MM.1S (cell line): Measurements from ENCODE around the gene GLB1L2.

Source experiments
- EZH2 ChIP-seq: fragments of 300-600 bp; sonication (generic); optimal IDR thresholded peaks from 2 replicates; pipeline ENCODE3; 2017; ENCODE audit warnings: low read depth, mild to moderate bottlenecking, antibody characterized with exemption, low read length, mixed read lengths
- EZH2phosphoT487 ChIP-seq: fragments of 300-600 bp; sonication (generic); IDR thresholded peaks from 2 replicates; pipeline ENCODE4 v1.6.1; 2018; ENCODE audit warnings: antibody characterized with exemption, low read length
- TF ChIP-seq, protein P1 (sequence below): fragments of 300-600 bp; sonication (generic); IDR thresholded peaks from 2 replicates; pipeline ENCODE4 v1.5.1; 2016; ENCODE audit warnings: antibody characterized with exemption, low read length, mixed read lengths

DNA sequence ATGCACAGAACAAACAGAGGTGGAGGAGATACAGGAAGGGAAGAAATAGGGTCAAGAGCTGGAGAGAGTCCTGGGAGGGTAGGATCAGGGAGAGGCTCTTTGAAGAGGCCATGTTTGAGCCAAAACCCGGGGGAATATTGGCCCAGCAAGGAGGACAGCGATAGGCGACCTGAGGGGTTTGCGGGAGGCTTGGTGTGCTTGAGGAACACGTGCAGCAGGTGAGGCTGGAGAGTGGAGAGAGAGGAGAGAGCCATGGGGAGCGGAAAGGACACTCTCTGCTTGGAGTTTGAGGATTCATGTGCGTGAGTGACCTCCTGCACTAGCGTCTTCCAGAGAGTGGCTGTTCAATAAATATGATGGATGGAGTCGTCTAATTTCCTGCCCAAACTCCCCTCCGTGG, 84.9 kb downstream of the GLB1L2 start:
- TF ChIP-seq, protein P1, sequence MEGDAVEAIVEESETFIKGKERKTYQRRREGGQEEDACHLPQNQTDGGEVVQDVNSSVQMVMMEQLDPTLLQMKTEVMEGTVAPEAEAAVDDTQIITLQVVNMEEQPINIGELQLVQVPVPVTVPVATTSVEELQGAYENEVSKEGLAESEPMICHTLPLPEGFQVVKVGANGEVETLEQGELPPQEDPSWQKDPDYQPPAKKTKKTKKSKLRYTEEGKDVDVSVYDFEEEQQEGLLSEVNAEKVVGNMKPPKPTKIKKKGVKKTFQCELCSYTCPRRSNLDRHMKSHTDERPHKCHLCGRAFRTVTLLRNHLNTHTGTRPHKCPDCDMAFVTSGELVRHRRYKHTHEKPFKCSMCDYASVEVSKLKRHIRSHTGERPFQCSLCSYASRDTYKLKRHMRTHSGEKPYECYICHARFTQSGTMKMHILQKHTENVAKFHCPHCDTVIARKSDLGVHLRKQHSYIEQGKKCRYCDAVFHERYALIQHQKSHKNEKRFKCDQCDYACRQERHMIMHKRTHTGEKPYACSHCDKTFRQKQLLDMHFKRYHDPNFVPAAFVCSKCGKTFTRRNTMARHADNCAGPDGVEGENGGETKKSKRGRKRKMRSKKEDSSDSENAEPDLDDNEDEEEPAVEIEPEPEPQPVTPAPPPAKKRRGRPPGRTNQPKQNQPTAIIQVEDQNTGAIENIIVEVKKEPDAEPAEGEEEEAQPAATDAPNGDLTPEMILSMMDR: no peak
- TF ChIP-seq EZH2: no peak
- no peak for TF ChIP-seq EZH2phosphoT487
